PC-3 (cell line): ENCODE data around the gene STT3A. TPM values are rescaled to one million over a fixed set of nuclear protein-coding genes. Genes with fewer than 3 reads are reported as not detected.

Source experiments
- ATAC-seq: fragments of 200-7000 bp; cut with Tn5 transposase; 2 replicates; pipeline ENCODE4 v1.9.1; 2020; ENCODE audit warnings: mild to moderate bottlenecking, moderate library complexity
- BruUV-seq: library from RNA; stranded (reverse); fragments of 400-500 nt; replicated peaks from 2 replicates; lab custom pipeline; 2021; lab: Mats Ljungman, UMichigan
- CTCF ChIA-PET: fragments of 300-600 bp; sonication (Branson Sonifier 250); formaldehyde crosslinking; loops from one replicate; lab custom pipeline; 2022; ENCODE audit warnings: antibody characterized with exemption; lab: Charles Lee
- POLR2A ChIA-PET: fragments of 300-600 bp; sonication (Branson Sonifier 250); formaldehyde crosslinking; loops from one replicate; lab custom pipeline; 2022; ENCODE audit warnings: antibody characterized with exemption; ENCODE audit not compliant: unreplicated experiment; lab: Charles Lee
- DNase-seq: peaks from one replicate; pipeline ENCODE4 v3.0.0-alpha.2; 2015
- H2AFZ ChIP-seq: fragments of 300-600 bp; sonication (generic); 2 replicates; pipeline ENCODE4 v1.6.0; 2016; ENCODE audit warnings: antibody characterized with exemption, low read length
- H3F3A ChIP-seq: fragments of 300-600 bp; sonication (generic); one replicate; pipeline ENCODE4 v1.6.0; 2017; ENCODE audit warnings: antibody characterized with exemption, low read length, control low read depth, mild to moderate bottlenecking; ENCODE audit not compliant: unreplicated experiment
- H3K27ac ChIP-seq: fragments of 300-600 bp; sonication (generic); 2 replicates; pipeline ENCODE4 v1.5.1; 2016; ENCODE audit warnings: mild to moderate bottlenecking, low read length
- H3K27me3 ChIP-seq: fragments of 300-600 bp; sonication (generic); 2 replicates; pipeline ENCODE4 v1.6.1; 2016; ENCODE audit warnings: low read length, mixed read lengths
- H3K36me3 ChIP-seq: fragments of 300-600 bp; sonication (generic); 2 replicates; pipeline ENCODE4 v1.6.1; 2016; ENCODE audit warnings: low read depth, mixed run types, low read length, mixed read lengths
- H3K4me1 ChIP-seq: fragments of 300-600 bp; sonication (generic); 2 replicates; pipeline ENCODE4 v1.5.1; 2016; ENCODE audit warnings: low read length; ENCODE audit not compliant: insufficient read depth
- H3K4me2 ChIP-seq: fragments of 300-600 bp; sonication (generic); 2 replicates; pipeline ENCODE4 v1.6.0; 2016; ENCODE audit warnings: low read length
- H3K4me3 ChIP-seq: fragments of 300-600 bp; sonication (generic); 2 replicates; pipeline ENCODE4 v1.5.1; 2016; ENCODE audit warnings: mild to moderate bottlenecking, low read length, mixed read lengths
- H3K79me2 ChIP-seq: fragments of 300-600 bp; sonication (generic); 2 replicates; pipeline ENCODE4 v1.6.1; 2017; ENCODE audit warnings: low read length, mixed read lengths
- H3K9ac ChIP-seq: fragments of 300-600 bp; sonication (generic); 2 replicates; pipeline ENCODE4 v1.6.0; 2016; ENCODE audit warnings: mild to moderate bottlenecking, low read length
- H3K9me2 ChIP-seq: fragments of 300-600 bp; sonication (generic); replicated peaks from 2 replicates; pipeline ENCODE4 v1.6.1; 2016; ENCODE audit warnings: mixed run types, low read length, mixed read lengths
- H3K9me3 ChIP-seq: fragments of 300-600 bp; sonication (generic); 2 replicates; pipeline ENCODE4 v1.6.1; 2016; ENCODE audit warnings: low read length, mixed read lengths
- H4K20me1 ChIP-seq: fragments of 300-600 bp; sonication (generic); 2 replicates; pipeline ENCODE4 v1.6.1; 2016; ENCODE audit warnings: low read length, mixed read lengths
- EZH2 ChIP-seq: fragments of 300-600 bp; sonication (generic); IDR thresholded peaks from one replicate; pipeline ENCODE4 v1.6.1; 2017; ENCODE audit warnings: antibody characterized with exemption, mild to moderate bottlenecking, low read length; ENCODE audit not compliant: unreplicated experiment
- EZH2phosphoT487 ChIP-seq: fragments of 300-600 bp; sonication (generic); IDR thresholded peaks from 2 replicates; pipeline ENCODE4 v1.6.1; 2018; ENCODE audit warnings: mild to moderate bottlenecking, antibody characterized with exemption, low read length, borderline replicate concordance
- intact Hi-C: fragments of 100-400 bp; cut with micrococcal nuclease; formaldehyde crosslinking; loops from 2 replicates; pipeline ENCODE4 v1.9.0; 2023
- total RNA-seq: library from RNA; depleted of rRNA; stranded (reverse); fragments of >200 nt; gene quantifications from 2 replicates; pipeline ENCODE4 v1.2.3, GENCODE V29; 2014
- TF ChIP-seq, protein P1 (sequence below): fragments of 300-600 bp; sonication (generic); conservative IDR thresholded peaks from 2 replicates; pipeline ENCODE4 v1.5.1; 2017; ENCODE audit warnings: antibody characterized with exemption, low read depth, mild to moderate bottlenecking, low read length

Gene STT3A
- total RNA-seq, 1 experiment from 2014 or later, result 182 TPM

DNA sequence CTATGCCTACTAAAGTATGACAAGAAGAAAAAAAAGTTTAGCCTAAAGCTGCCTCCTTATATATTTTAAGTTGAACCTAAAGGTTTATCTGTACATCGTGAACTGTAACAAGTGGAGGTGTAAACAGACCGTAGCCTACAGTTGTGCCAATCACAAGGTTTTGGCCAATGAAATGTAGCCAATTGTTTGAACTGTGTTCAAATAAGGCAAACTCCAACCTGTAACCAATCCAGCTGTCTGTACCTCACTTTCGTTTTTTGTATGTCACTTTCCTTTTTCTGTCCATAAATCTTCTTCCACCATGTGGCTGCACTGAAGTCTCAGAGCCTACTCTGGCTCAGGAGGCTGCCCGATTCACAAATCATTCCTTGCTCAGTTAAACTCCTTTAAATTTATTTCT is 30.2 kb upstream of the STT3A start:
- DNase-seq (no peak), ATAC-seq (no peak)
- H3F3A ChIP-seq, result no peaks in the 10 kb centered on the region
- no peaks in the 10 kb centered on the region for H3K36me3 ChIP-seq
- H3K9me3 ChIP-seq, result no peaks in the 10 kb centered on the region
- H4K20me1 ChIP-seq, result no peaks in the 10 kb centered on the region
- intact Hi-C loops, result loop anchor here (10.0 kb wide), 1 partner anchor 322 kb away; the partner anchor contains the start of gene HYLS1
- no peak overlapping the region for H3K4me2 ChIP-seq
- H3K9me2 ChIP-seq, result no peaks in the 10 kb centered on the region
- H3K9ac ChIP-seq, result no peak overlapping the region
- BruUV-seq, result no TSS peak
- TF ChIP-seq EZH2phosphoT487 (no peak), EZH2 (no peak)
- TF ChIP-seq, protein P1, sequence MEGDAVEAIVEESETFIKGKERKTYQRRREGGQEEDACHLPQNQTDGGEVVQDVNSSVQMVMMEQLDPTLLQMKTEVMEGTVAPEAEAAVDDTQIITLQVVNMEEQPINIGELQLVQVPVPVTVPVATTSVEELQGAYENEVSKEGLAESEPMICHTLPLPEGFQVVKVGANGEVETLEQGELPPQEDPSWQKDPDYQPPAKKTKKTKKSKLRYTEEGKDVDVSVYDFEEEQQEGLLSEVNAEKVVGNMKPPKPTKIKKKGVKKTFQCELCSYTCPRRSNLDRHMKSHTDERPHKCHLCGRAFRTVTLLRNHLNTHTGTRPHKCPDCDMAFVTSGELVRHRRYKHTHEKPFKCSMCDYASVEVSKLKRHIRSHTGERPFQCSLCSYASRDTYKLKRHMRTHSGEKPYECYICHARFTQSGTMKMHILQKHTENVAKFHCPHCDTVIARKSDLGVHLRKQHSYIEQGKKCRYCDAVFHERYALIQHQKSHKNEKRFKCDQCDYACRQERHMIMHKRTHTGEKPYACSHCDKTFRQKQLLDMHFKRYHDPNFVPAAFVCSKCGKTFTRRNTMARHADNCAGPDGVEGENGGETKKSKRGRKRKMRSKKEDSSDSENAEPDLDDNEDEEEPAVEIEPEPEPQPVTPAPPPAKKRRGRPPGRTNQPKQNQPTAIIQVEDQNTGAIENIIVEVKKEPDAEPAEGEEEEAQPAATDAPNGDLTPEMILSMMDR, result no peak
- H3K4me1 ChIP-seq, result peaks cover 15% of the 10 kb centered on the region
- ChIA-PET POLR2A (no interaction called here), CTCF (no interaction called here)
- no peak overlapping the region for H2AFZ ChIP-seq
- H3K79me2 ChIP-seq, result no peaks in the 10 kb centered on the region
- H3K27me3 ChIP-seq, result no peaks in the 10 kb centered on the region
- H3K27ac ChIP-seq, result no peak overlapping the region
- H3K4me3 ChIP-seq, result no peak overlapping the region

- intact Hi-C loops, result loop anchor here (10.0 kb wide), 1 partner anchor 320 kb away; the partner anchor contains the start of gene HYLS1
- Histone ChIP-seq H4K20me1 (no peaks in the 10 kb centered on the region), H3F3A (no peaks in the 10 kb centered on the region), H3K9me2 (no peaks in the 10 kb centered on the region), H3K4me3 (no peak overlapping the region), H3K4me1 (peaks cover 15% of the 10 kb centered on the region), H3K79me2 (no peaks in the 10 kb centered on the region), H3K27ac (no peak overlapping the region), H3K4me2 (no peak overlapping the region), H3K36me3 (no peaks in the 10 kb centered on the region), H3K9me3 (no peaks in the 10 kb centered on the region), H3K9ac (no peak overlapping the region), H3K27me3 (no peaks in the 10 kb centered on the region), H2AFZ (no peak overlapping the region)
- no TSS peak for BruUV-seq
- ATAC-seq (no peak), DNase-seq (no peak)
- CTCF ChIA-PET, result no interaction called here
- TF ChIP-seq EZH2phosphoT487, result no peak
- TF ChIP-seq, protein P1, result no peak
- no peak for TF ChIP-seq EZH2
- POLR2A ChIA-PET, result no interaction called here
Measured at GRCh38 chr11:125564357-125564756, 28.3 kb upstream of the STT3A start.

- ChIA-PET CTCF (no interaction called here), POLR2A (no interaction called here)
- Histone ChIP-seq H3K4me3 (no peak overlapping the region), H3K4me2 (no peak overlapping the region), H3F3A (no peaks in the 10 kb centered on the region), H3K36me3 (no peaks in the 10 kb centered on the region), H3K4me1 (peaks cover 14% of the 10 kb centered on the region), H3K27ac (no peak overlapping the region), H2AFZ (no peak overlapping the region), H4K20me1 (no peaks in the 10 kb centered on the region), H3K9ac (no peak overlapping the region), H3K79me2 (peaks cover 18% of the 10 kb centered on the region), H3K27me3 (no peaks in the 10 kb centered on the region), H3K9me2 (no peaks in the 10 kb centered on the region), H3K9me3 (no peaks in the 10 kb centered on the region)
- DNase-seq (no peak), ATAC-seq (no peak)
- TF ChIP-seq, protein P1, result no peak
- no peak for TF ChIP-seq EZH2phosphoT487
- TF ChIP-seq EZH2, result no peak
- intact Hi-C loops, result loop anchor here (10.0 kb wide), 1 partner anchor 319 kb away; the partner anchor contains the start of gene HYLS1
- BruUV-seq, result no TSS peak
Measured at GRCh38 chr11:125566235-125566634, 26.4 kb upstream of the STT3A start.
